ENCODE measurements around the gene MOBP.

MOBP gene

GRCh38 chr3:39491733-39492350, 24.4 kb downstream of the MOBP start:
- no peak overlapping the region for H3K4me3 ChIP-seq (ENCODE audit: insufficient read depth, low read length, poor library complexity, severe bottlenecking)
- H3K27me3 ChIP-seq (ENCODE audit: low read length), result no peaks in the 10 kb centered on the region
- no peak overlapping the region for H3K27ac ChIP-seq (ENCODE audit: low read depth, low read length)
- no peaks in the 10 kb centered on the region for H3K36me3 ChIP-seq (ENCODE audit: low read length)
- no peaks in the 10 kb centered on the region for H3K9me2 ChIP-seq (replicated peaks; ENCODE audit: insufficient read depth, low read length)
- TF ChIP-seq, protein P1, sequence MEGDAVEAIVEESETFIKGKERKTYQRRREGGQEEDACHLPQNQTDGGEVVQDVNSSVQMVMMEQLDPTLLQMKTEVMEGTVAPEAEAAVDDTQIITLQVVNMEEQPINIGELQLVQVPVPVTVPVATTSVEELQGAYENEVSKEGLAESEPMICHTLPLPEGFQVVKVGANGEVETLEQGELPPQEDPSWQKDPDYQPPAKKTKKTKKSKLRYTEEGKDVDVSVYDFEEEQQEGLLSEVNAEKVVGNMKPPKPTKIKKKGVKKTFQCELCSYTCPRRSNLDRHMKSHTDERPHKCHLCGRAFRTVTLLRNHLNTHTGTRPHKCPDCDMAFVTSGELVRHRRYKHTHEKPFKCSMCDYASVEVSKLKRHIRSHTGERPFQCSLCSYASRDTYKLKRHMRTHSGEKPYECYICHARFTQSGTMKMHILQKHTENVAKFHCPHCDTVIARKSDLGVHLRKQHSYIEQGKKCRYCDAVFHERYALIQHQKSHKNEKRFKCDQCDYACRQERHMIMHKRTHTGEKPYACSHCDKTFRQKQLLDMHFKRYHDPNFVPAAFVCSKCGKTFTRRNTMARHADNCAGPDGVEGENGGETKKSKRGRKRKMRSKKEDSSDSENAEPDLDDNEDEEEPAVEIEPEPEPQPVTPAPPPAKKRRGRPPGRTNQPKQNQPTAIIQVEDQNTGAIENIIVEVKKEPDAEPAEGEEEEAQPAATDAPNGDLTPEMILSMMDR (IDR thresholded peaks at IDR 0.05; ENCODE audit: insufficient read depth, low read length, poor library complexity, severe bottlenecking), result no peak
- no peak for TF ChIP-seq EZH2phosphoT487 (conservative IDR thresholded peaks at IDR 0.05; ENCODE audit: low read length)
- H3F3A ChIP-seq (ENCODE audit: insufficient read depth), result no peaks in the 10 kb centered on the region
- H4K20me1 ChIP-seq (ENCODE audit: low read depth, low read length), result no peaks in the 10 kb centered on the region
- H3K9ac ChIP-seq (ENCODE audit: low read length), result no peak overlapping the region
- H3K4me2 ChIP-seq (ENCODE audit: low read depth, low read length, poor library complexity, severe bottlenecking), result no peak overlapping the region
- no peaks in the 10 kb centered on the region for H3K9me3 ChIP-seq (ENCODE audit: insufficient read depth, low read length)
- H2AFZ ChIP-seq (ENCODE audit: low read depth, low read length, severe bottlenecking), result no peak overlapping the region
- no peaks in the 10 kb centered on the region for H3K79me2 ChIP-seq (ENCODE audit: insufficient read depth, low read length)

DNA sequence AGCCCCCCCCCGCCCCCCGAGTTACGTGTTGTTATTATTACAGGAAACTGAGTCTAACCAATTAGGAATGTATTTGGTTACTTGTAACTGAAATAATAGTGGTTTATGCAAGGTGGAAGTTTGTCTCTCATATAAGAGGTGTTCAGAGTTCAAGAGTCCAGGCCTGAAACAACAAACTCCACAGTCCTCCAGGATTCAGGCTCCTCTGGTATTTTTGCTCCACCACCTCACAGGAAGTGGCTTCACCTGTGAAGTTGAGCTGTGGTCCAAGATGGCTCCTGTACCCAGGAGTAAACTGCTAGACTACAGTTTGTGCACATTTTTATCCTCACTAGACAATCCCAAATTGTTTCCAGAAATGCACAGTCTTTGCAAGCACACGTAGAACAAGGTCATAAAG, 27.3 kb downstream of the MOBP start:
- Histone ChIP-seq H3K4me3 (ENCODE audit: insufficient read depth, low read length, poor library complexity, severe bottlenecking) (no peak overlapping the region), H3K9me3 (ENCODE audit: insufficient read depth, low read length) (no peaks in the 10 kb centered on the region), H3K27me3 (ENCODE audit: low read length) (no peaks in the 10 kb centered on the region), H3K36me3 (ENCODE audit: low read length) (no peaks in the 10 kb centered on the region), H3K9ac (ENCODE audit: low read length) (no peak overlapping the region), H3K79me2 (ENCODE audit: insufficient read depth, low read length) (no peaks in the 10 kb centered on the region), H3K27ac (ENCODE audit: low read depth, low read length) (no peak overlapping the region), H2AFZ (ENCODE audit: low read depth, low read length, severe bottlenecking) (no peak overlapping the region), H3K9me2 (replicated peaks; ENCODE audit: insufficient read depth, low read length) (no peaks in the 10 kb centered on the region), H3F3A (ENCODE audit: insufficient read depth) (no peaks in the 10 kb centered on the region), H4K20me1 (ENCODE audit: low read depth, low read length) (no peaks in the 10 kb centered on the region), H3K4me2 (ENCODE audit: low read depth, low read length, poor library complexity, severe bottlenecking) (no peak overlapping the region)
- TF ChIP-seq, protein P1 (IDR thresholded peaks at IDR 0.05; ENCODE audit: insufficient read depth, low read length, poor library complexity, severe bottlenecking), result no peak
- no peak for TF ChIP-seq EZH2phosphoT487 (conservative IDR thresholded peaks at IDR 0.05; ENCODE audit: low read length)

DNA sequence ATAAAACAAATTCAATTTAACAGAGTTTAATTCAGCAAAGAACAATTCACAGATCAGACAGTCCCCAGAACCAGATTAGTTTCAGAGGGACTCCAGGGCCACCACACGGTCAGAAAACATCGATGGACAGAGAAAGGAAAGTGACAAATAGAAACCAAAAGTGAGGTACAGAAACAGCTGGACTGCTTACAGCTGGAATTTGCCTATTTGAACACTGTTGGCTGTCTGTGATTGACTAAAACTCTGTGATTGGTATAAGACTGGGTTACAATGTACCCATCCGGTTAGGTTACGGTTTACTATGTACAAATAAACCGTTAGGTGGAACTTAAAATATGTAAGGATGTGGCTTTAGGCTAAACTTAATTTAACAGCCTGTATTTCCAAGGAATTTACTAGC, 30.3 kb downstream of the MOBP start:
- no peaks in the 10 kb centered on the region for H3K9me2 ChIP-seq (replicated peaks; ENCODE audit: insufficient read depth, low read length)
- H2AFZ ChIP-seq (ENCODE audit: low read depth, low read length, severe bottlenecking), result no peak overlapping the region

More for the DNA sequence above, 30.3 kb downstream of the MOBP start:
- Histone ChIP-seq H3K9ac (ENCODE audit: low read length) (no peak overlapping the region), H3K79me2 (ENCODE audit: insufficient read depth, low read length) (no peaks in the 10 kb centered on the region), H3K9me3 (ENCODE audit: insufficient read depth, low read length) (no peaks in the 10 kb centered on the region), H3K4me3 (ENCODE audit: insufficient read depth, low read length, poor library complexity, severe bottlenecking) (no peak overlapping the region), H4K20me1 (ENCODE audit: low read depth, low read length) (no peaks in the 10 kb centered on the region), H3K4me2 (ENCODE audit: low read depth, low read length, poor library complexity, severe bottlenecking) (no peak overlapping the region), H3F3A (ENCODE audit: insufficient read depth) (no peaks in the 10 kb centered on the region), H3K36me3 (ENCODE audit: low read length) (no peaks in the 10 kb centered on the region), H3K27me3 (ENCODE audit: low read length) (no peaks in the 10 kb centered on the region), H3K27ac (ENCODE audit: low read depth, low read length) (no peak overlapping the region)
- TF ChIP-seq EZH2phosphoT487 (conservative IDR thresholded peaks at IDR 0.05; ENCODE audit: low read length), result no peak
- TF ChIP-seq, protein P1 (IDR thresholded peaks at IDR 0.05; ENCODE audit: insufficient read depth, low read length, poor library complexity, severe bottlenecking), result no peak

Measured in SU-DHL-6 (cell line).